GM12891 (cell line): ENCODE data around the gene TBL2.

ENCODE experiments used
- POLR2A ChIP-seq: IDR thresholded peaks from 2 replicates; pipeline ENCODE4 v1.6.1; 2011; ENCODE audit warnings: low read depth, low read length, control low read depth
- TAF1 ChIP-seq: IDR thresholded peaks from 2 replicates; pipeline ENCODE4 v1.6.1; 2011; ENCODE audit warnings: low read depth, low read length, control low read depth

DNA sequence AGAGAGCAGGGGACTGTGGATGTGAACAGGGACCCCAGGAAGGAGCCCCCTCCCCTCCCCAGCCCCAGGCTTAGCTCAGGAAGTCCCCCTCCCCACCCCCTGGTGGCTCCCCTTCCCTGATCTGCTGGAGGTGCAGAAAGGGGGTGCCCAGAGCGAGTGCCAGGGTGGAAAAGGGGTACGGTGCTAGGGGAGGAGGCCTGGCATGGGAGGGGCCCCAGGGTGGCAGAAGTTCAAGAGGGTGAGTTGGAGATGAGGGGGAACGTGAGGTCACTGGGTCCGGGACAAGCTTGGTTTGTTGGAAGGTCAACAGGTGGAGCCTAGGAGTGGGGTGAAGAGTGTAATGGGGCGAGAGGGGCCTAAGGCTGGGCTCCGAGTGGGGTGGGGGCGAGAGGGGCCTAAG, 21.5 kb upstream of the TBL2 start:
- TF ChIP-seq POLR2A = no peak
- TF ChIP-seq TAF1 = no peak
